Measurements from ENCODE around the gene P2RX6. TPM values are rescaled to one million over a fixed set of nuclear protein-coding genes. Genes with fewer than 3 reads are reported as not detected.

The P2RX6 gene
- total and polyA plus RNA-seq, 2 experiments from 2014 or later, result not detected

GRCh38 chr22:21068681-21069276, 53.8 kb downstream of the P2RX6 start (continued):
- TF ChIP-seq, protein P1, sequence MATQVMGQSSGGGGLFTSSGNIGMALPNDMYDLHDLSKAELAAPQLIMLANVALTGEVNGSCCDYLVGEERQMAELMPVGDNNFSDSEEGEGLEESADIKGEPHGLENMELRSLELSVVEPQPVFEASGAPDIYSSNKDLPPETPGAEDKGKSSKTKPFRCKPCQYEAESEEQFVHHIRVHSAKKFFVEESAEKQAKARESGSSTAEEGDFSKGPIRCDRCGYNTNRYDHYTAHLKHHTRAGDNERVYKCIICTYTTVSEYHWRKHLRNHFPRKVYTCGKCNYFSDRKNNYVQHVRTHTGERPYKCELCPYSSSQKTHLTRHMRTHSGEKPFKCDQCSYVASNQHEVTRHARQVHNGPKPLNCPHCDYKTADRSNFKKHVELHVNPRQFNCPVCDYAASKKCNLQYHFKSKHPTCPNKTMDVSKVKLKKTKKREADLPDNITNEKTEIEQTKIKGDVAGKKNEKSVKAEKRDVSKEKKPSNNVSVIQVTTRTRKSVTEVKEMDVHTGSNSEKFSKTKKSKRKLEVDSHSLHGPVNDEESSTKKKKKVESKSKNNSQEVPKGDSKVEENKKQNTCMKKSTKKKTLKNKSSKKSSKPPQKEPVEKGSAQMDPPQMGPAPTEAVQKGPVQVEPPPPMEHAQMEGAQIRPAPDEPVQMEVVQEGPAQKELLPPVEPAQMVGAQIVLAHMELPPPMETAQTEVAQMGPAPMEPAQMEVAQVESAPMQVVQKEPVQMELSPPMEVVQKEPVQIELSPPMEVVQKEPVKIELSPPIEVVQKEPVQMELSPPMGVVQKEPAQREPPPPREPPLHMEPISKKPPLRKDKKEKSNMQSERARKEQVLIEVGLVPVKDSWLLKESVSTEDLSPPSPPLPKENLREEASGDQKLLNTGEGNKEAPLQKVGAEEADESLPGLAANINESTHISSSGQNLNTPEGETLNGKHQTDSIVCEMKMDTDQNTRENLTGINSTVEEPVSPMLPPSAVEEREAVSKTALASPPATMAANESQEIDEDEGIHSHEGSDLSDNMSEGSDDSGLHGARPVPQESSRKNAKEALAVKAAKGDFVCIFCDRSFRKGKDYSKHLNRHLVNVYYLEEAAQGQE (IDR thresholded peaks at IDR 0.05; ENCODE audit: unreplicated experiment), result no peak
- no peak for TF ChIP-seq JUNB (IDR thresholded peaks at IDR 0.05; ENCODE audit: unreplicated experiment)

DNA sequence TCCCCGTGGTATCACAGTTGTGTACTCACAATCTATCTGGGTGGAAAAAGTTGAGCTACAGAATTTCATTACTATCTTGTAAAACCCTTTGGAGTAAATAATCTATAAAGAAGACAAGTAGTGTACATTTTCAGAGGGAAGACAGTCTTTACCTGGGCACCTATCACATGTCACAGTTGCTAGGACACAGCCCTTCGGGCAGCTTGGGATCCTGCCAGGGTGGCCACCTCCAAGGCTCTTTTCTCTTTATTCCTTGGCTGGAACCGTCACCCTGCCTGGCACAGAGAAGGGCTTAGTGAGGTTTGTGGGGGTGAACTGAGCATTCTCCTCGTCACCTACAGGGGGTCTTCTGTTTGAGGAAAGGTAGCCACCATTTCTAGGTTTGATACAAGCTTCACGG, 54.4 kb downstream of the P2RX6 start:
- H3K79me2 ChIP-seq (replicated peaks; ENCODE audit: insufficient read depth), result no peaks in the 10 kb centered on the region
- H4K20me1 ChIP-seq (replicated peaks; ENCODE audit: insufficient read depth), result no peaks in the 10 kb centered on the region
- no peaks in the 10 kb centered on the region for H3K27me3 ChIP-seq (ENCODE audit: insufficient read depth)
- no peak overlapping the region for H2AFZ ChIP-seq
- DNase-seq (ENCODE audit: low spot score) (no peak), ATAC-seq (no peak)
- no peaks in the 10 kb centered on the region for H3K4me1 ChIP-seq (ENCODE audit: insufficient read depth)
- no peak overlapping the region for H3K4me3 ChIP-seq
- H3K4me1 Mint-ChIP-seq, result no peaks in the 10 kb centered on the region
- TF ChIP-seq CTCF (conservative IDR thresholded peaks at IDR 0.05; ENCODE audit: low read depth in 2 of 2) (no peak), NANOG (IDR thresholded peaks at IDR 0.05; ENCODE audit: borderline replicate concordance) (no peak), CREB1 (CRISPR knock-in tag; IDR thresholded peaks at IDR 0.05; ENCODE audit: low read depth) (no peak)
- TF ChIP-seq, protein P2, sequence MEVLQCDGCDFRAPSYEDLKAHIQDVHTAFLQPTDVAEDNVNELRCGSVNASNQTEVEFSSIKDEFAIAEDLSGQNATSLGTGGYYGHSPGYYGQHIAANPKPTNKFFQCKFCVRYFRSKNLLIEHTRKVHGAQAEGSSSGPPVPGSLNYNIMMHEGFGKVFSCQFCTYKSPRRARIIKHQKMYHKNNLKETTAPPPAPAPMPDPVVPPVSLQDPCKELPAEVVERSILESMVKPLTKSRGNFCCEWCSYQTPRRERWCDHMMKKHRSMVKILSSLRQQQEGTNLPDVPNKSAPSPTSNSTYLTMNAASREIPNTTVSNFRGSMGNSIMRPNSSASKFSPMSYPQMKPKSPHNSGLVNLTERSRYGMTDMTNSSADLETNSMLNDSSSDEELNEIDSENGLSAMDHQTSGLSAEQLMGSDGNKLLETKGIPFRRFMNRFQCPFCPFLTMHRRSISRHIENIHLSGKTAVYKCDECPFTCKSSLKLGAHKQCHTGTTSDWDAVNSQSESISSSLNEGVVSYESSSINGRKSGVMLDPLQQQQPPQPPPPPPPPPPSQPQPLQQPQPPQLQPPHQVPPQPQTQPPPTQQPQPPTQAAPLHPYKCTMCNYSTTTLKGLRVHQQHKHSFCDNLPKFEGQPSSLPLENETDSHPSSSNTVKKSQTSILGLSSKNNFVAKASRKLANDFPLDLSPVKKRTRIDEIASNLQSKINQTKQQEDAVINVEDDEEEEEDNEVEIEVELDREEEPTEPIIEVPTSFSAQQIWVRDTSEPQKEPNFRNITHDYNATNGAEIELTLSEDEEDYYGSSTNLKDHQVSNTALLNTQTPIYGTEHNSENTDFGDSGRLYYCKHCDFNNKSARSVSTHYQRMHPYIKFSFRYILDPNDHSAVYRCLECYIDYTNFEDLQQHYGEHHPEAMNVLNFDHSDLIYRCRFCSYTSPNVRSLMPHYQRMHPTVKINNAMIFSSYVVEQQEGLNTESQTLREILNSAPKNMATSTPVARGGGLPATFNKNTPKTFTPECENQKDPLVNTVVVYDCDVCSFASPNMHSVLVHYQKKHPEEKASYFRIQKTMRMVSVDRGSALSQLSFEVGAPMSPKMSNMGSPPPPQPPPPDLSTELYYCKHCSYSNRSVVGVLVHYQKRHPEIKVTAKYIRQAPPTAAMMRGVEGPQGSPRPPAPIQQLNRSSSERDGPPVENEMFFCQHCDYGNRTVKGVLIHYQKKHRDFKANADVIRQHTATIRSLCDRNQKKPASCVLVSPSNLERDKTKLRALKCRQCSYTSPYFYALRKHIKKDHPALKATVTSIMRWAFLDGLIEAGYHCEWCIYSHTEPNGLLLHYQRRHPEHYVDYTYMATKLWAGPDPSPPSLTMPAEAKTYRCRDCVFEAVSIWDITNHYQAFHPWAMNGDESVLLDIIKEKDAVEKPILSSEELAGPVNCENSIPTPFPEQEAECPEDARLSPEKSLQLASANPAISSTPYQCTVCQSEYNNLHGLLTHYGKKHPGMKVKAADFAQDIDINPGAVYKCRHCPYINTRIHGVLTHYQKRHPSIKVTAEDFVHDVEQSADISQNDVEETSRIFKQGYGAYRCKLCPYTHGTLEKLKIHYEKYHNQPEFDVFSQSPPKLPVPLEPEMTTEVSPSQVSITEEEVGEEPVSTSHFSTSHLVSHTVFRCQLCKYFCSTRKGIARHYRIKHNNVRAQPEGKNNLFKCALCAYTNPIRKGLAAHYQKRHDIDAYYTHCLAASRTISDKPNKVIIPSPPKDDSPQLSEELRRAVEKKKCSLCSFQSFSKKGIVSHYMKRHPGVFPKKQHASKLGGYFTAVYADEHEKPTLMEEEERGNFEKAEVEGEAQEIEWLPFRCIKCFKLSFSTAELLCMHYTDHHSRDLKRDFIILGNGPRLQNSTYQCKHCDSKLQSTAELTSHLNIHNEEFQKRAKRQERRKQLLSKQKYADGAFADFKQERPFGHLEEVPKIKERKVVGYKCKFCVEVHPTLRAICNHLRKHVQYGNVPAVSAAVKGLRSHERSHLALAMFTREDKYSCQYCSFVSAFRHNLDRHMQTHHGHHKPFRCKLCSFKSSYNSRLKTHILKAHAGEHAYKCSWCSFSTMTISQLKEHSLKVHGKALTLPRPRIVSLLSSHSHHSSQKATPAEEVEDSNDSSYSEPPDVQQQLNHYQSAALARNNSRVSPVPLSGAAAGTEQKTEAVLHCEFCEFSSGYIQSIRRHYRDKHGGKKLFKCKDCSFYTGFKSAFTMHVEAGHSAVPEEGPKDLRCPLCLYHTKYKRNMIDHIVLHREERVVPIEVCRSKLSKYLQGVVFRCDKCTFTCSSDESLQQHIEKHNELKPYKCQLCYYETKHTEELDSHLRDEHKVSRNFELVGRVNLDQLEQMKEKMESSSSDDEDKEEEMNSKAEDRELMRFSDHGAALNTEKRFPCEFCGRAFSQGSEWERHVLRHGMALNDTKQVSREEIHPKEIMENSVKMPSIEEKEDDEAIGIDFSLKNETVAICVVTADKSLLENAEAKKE (CRISPR knock-in tag; IDR thresholded peaks at IDR 0.05), result no peak
- no peak overlapping the region for H3K4me2 ChIP-seq
- H3K9me3 Mint-ChIP-seq, result peaks cover 2% of the 10 kb centered on the region; the same call in 1 of the 3 replicates
- H3K9me2 ChIP-seq (ENCODE audit: insufficient read depth), result no peaks in the 10 kb centered on the region
- H3F3A ChIP-seq (replicated peaks; ENCODE audit: low read depth), result no peaks in the 10 kb centered on the region
- H3K36me3 ChIP-seq (ENCODE audit: insufficient read depth), result no peaks in the 10 kb centered on the region
- H3K27me3 Mint-ChIP-seq (ENCODE audit: insufficient read depth, low read depth, poor library complexity), result peaks cover 3% of the 10 kb centered on the region
- no peak overlapping the region for H3K4me3 Mint-ChIP-seq
- no peak overlapping the region for H3K27ac ChIP-seq (ENCODE audit: low read depth)
- no peak overlapping the region for H3K27ac Mint-ChIP-seq
- H3K36me3 Mint-ChIP-seq (ENCODE audit: low read depth), result no peaks in the 10 kb centered on the region; the same call in 2 of the 3 replicates
